Measurements from ENCODE around the gene STX1B.

Gene STX1B

GRCh38 chr16:30995927-30996323 lies 14.5 kb downstream of the STX1B start:
- no peak for DNase-seq

DNA sequence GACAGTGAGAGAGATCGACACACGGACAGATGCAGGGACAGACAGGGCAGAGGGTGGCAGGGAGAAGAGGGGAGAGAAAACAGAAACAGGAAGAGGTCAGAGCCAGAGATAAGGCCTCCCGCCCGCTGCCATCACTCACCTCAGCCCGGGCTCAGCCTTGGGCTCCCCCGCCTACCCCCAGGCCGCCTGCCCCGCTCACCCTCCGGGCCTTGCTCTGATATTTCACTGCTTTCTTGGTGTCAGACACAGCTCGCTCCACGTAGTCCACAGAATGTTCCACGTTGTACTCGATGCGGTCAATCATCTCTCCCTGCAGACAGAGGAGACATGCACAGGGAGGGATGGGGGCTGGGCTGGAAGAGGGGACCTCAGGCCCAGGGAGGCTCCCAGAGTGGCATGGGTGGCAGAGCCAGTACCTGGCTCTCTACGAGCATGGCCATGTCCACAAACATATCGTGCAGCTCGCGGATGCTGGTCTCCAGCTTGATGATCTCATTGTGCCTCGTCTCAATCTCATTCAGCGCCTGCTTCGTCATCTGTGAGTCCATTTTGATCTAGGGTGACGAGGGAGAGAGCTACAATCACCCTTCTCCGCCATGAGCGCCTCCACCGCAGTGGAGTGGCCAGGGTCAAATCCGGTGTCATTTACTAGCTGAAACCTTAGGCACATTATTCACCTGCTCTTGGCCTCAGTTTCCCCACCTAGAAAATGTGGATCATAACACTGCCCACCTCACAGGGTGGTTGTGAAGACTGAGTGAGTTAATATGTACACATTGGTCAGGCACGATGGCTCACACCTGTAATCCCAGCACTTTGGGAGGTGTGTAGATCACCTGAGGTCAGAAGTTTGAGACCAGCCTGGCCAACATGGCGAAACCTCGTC lies 17.3 kb downstream of the STX1B start:
- no peak for DNase-seq

DNA sequence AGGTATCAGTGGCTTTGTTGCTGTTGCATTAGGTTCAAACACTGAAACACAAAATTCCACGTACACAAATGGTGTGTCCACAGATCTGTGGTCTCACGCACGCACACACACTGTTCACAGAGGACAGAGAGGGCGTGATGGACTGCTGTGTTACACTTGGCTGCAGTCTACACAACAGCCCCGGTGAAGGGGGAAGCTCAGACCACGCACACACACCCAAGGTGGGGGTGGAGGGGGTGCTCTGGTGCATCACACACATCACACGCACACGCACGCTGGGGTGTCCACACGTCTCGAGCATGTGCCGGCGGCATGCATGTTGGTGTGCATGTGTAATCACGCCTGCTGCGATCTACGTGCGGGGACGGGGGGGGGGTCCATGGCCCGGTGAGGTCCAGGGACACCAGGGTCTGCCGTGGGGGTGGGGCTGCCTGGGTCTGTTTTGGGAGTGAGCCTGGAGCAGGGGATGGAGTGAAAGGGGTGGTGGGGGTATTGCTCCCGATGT lies 18.1 kb downstream of the STX1B start:
- DNase-seq = no peak

DNA sequence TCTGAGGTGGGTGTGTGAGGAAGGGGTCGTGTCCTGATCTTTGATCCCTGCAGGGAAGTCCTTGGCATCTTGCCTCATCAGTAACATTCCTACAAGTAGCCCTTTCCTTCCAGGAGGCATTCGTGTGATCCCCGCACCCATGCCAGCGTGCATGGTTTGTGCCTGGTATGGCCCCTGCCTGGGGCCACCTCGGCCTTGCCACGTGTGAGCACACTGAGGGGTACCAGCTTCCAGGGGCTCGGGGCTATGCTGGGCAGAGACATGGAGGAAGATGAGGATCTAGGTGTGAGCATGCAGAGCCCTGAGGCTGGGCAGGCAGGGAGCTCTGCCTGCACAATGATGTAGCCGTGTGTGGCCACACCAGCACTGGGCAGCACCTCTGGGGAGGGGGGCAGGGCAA lies 19.4 kb downstream of the STX1B start:
- DNase-seq = no peak

GRCh38 chr16:30990105-30990504 lies 20.3 kb downstream of the STX1B start:
- DNase-seq = no peak

DNA sequence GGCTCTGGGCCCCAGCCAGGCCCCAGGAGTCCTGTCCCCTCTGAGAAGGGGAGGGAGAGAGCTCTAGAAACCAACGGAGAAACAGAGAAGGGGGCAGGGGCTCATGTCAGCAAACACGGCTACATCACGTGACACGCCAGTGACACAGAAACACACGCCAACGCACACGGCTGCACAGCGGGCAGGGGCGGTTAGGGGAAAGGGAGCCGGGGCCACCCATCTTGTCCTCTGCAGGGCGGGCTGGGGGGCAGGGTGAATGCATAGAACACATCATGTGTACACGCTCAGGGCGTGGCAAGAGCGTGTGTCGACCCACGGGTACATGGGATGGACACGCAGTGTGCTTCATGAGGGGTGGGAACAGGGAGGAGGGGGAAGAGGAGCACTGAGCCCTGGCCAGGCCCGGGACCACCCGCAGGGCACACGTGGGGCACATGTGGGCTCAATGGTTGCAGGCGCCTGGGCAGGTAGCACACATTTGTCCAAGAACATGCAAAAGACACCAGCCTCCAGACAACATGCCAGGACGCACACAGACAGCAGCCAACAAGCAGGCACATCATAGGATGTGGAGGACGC lies 20.9 kb downstream of the STX1B start:
- DNase-seq = no peak

DNA sequence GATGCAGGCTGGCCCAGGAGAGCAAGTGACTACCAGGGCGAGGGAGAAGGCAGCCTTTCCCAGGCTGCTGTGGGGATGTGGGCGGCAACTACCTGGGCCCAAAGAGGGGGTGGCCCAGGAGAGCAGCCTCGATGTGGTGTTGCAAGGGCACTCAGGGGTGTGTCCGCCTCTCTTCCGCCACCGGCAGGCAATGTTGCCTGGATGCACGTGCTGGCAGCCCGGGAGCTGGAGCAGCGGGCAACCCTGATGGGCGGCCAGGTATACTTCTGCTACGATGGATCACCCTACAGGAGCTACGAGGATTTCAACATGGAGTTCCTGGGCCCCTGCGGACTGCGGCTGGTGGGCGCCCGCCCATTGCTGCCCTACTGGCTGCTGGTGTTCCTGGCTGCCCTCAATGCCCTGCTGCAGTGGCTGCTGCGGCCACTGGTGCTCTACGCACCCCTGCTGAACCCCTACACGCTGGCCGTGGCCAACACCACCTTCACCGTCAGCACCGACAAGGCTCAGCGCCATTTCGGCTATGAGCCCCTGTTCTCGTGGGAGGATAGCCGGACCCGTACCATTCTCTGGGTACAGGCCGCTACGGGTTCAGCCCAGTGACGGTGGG lies 22.8 kb downstream of the STX1B start:
- no peak for DNase-seq

GRCh38 chr16:30986129-30986991 lies 24.1 kb downstream of the STX1B start:
- DNase-seq = no peak

DNA sequence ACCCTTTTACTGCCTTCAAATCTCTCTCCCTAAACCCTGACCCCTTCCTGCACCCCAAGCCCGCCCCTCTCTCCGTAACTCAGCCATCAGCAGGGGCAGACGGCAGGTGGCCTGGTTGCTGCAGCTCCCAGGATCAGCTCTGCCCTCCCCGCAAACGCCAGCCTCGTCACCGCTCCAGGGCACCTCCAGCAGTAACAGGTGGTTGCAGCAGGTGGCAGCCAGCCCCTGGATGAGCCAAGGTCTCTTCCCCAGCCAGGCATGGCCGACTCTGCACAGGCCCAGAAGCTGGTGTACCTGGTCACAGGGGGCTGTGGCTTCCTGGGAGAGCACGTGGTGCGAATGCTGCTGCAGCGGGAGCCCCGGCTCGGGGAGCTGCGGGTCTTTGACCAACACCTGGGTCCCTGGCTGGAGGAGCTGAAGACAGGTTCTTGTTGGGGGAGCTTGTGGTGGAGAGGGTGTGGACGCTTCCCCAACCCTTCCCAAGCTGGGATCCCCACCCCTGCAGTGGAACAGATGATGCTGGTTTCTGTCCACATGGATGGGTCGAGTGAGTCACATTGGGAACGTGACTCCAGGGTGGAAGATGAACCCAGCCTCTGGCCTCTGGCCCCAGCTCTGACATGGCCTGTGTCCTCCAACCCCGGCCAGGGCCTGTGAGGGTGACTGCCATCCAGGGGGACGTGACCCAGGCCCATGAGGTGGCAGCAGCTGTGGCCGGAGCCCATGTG lies 24.9 kb downstream of the STX1B start:
- DNase-seq = no peak

DNA sequence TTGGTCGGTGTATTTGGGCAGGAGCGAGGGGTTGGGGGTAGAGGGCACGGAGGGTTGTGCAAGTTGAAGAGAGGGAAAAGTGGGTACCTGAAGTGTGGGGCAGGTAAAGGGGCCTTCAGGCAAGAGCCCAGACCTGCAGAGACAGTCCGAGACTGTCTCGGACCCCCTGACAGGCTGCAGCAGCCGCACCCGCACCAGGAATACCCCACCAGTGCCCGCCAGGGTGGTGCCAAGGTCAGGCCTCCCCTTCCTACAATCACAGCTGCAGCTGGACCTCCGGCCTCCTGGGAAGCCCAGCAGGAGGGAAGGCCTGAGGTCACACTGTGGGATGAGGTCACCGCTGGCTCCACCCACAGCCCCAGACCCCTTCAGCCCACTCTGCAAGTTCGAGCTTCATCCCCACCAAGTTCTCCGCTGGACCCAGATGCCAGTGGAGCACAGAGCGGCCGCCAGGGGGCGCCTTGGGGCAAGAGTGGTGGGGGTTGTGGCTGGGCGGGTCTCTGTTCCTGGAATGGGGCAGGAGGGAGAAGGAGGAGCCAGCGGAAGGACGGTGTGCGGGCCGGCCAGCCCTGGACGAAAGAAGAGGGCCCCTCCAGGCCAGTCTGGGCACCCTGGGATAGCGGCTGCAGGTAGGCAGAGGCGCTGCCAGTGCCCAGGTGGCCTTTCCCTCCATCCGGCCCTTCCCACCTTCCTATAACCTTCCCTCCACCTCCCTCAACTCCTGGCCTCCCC lies 25.6 kb downstream of the STX1B start, which contains the start of gene HSD3B7:
TSS of gene HSD3B7 (plus strand) at position 539 of the 732 bp plus-strand sequence. CDS start 452 bp downstream, outside the sequence.
- DNase-seq = peak; percentile 53 to 78 (median 69)

GRCh38 chr16:30983898-30984610 lies 26.4 kb downstream of the STX1B start:
- DNase-seq = no peak

GRCh38 chr16:30983289-30983889 lies 27.0 kb downstream of the STX1B start:
- DNase-seq = no peak

DNA sequence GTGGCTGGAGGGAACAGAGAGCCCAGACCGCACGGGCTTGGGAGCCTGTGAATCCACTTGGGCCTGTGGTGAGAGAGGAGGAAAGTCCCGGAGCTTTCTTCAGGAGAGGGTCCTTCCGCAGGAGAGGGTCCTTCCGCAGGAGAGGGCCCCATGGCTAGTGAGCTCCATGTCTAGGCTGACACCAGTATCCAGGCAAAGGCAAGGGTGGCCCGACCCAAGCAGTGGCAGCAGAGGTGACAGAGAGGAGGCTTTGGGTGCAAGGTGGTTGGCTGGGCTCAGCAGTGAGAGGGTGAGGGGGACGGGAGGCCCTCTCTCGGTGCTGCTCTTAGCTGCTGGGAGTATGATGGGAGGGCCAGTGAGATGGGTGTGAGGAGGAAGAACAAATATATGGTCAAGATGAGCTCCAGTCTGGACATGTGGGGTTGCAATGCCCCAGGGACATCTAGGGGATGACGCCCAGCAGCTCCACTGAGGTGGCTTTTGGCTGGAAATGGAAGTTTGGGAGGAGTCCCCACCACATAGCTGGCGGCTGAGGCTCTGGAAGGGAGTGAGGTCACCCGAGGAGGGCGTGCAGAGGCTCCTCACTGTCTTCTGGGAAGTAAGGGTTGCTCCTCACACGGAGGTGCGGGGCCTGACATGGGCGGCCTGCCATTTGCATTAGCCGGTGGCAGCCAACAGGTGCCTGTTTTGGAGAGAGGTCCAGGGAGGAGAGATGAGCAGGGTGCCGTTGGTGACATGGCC lies 27.7 kb downstream of the STX1B start:
- no peak for DNase-seq

GRCh38 chr16:30980959-30981358 lies 29.5 kb downstream of the STX1B start:
- no peak for DNase-seq

GRCh38 chr16:30980434-30980833 lies 30.0 kb downstream of the STX1B start:
- DNase-seq = no peak

GRCh38 chr16:30980023-30980371 lies 30.4 kb downstream of the STX1B start:
- DNase-seq = no peak

GRCh38 chr16:30979170-30980022 lies 31.0 kb downstream of the STX1B start:
- no peak for DNase-seq

DNA sequence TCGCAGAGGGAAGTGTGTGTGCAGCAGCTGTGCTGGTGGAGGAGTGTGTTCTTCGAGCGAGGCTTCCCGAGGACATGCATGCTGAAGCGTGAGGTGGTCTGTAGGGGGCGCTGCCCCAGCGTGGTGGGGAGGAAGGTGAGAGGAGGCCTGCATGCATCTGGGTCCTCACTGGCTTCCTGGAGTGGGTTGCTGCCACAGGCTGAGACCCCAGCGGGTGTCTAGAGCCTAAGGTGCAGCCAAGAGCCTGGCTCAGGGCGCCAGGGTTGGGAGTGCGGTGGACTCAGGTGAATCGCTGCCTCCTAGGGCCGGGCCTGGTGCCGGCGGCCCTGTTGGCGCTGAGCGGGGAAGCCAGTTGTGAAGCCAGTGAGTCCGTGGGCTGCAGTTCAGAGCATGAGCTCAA lies 32.9 kb downstream of the STX1B start:
- peak in 1 of 5 donors; percentile 17 for DNase-seq
